Measurements from ENCODE around the gene ADCY9.

Gene ADCY9

GRCh38 chr16:4087099-4087885, 28.9 kb downstream of the ADCY9 start:
- H3K27ac ChIP-seq (replicated peaks) = no peak overlapping the region
- DNase-seq (ENCODE audit: low read depth in 1 of 2, low spot score in 1 of 2) = no peak
- H3K4me3 ChIP-seq (replicated peaks; ENCODE audit: insufficient read depth, low read length) = no peak overlapping the region
- TF ChIP-seq REST (IDR thresholded peaks at IDR 0.05; ENCODE audit: insufficient replicate concordance, low read depth) (no peak), SPI1 (IDR thresholded peaks at IDR 0.05; ENCODE audit: borderline replicate concordance, low read depth) (no peak), POLR2AphosphoS5 (IDR thresholded peaks at IDR 0.05; ENCODE audit: low read depth) (no peak)
- H3K27me3 ChIP-seq (ENCODE audit: insufficient read depth, poor library complexity, severe bottlenecking) = no peaks in the 10 kb centered on the region

GRCh38 chr16:4086153-4086552, 30.1 kb downstream of the ADCY9 start:
- TF ChIP-seq SPI1 (IDR thresholded peaks at IDR 0.05; ENCODE audit: borderline replicate concordance, low read depth) (no peak), CTCF (IDR thresholded peaks at IDR 0.05; ENCODE audit: insufficient read depth, low read length) (no peak), REST (IDR thresholded peaks at IDR 0.05; ENCODE audit: insufficient replicate concordance, low read depth) (no peak), GABPA (IDR thresholded peaks at IDR 0.05; ENCODE audit: low read depth) (no peak), POLR2AphosphoS5 (IDR thresholded peaks at IDR 0.05; ENCODE audit: low read depth) (no peak)
- no peak for DNase-seq (ENCODE audit: low read depth in 1 of 2, low spot score in 1 of 2)
- Histone ChIP-seq H3K4me3 (replicated peaks; ENCODE audit: insufficient read depth, low read length) (no peak overlapping the region), H3K27ac (replicated peaks) (no peak overlapping the region), H3K27me3 (ENCODE audit: insufficient read depth, poor library complexity, severe bottlenecking) (no peaks in the 10 kb centered on the region)

GRCh38 chr16:4085405-4085970, 30.8 kb downstream of the ADCY9 start:
- no peak for DNase-seq (ENCODE audit: low read depth in 1 of 2, low spot score in 1 of 2)
- TF ChIP-seq POLR2AphosphoS5 (IDR thresholded peaks at IDR 0.05; ENCODE audit: low read depth) (no peak), CTCF (IDR thresholded peaks at IDR 0.05; ENCODE audit: insufficient read depth, low read length) (no peak), GABPA (IDR thresholded peaks at IDR 0.05; ENCODE audit: low read depth) (no peak), REST (IDR thresholded peaks at IDR 0.05; ENCODE audit: insufficient replicate concordance, low read depth) (no peak), SPI1 (IDR thresholded peaks at IDR 0.05; ENCODE audit: borderline replicate concordance, low read depth) (no peak)
- Histone ChIP-seq H3K4me3 (replicated peaks; ENCODE audit: insufficient read depth, low read length) (no peak overlapping the region), H3K27ac (replicated peaks) (no peak overlapping the region), H3K27me3 (ENCODE audit: insufficient read depth, poor library complexity, severe bottlenecking) (no peaks in the 10 kb centered on the region)
